Left lung (tissue), 10 donors: ENCODE results near the gene SGTB. TPM values are rescaled to one million over a fixed set of nuclear protein-coding genes. Genes with fewer than 3 reads are reported as not detected.
"Not testable (repeated sequence)": the region's sequence is repeated elsewhere in the genome, so short reads cannot be mapped to it uniquely, and the experiment has no call there.

Experiments
- ATAC-seq: fragments of 200-7000 bp; cut with Tn5 transposase; one replicate; pipeline ENCODE4 v1.9.1; 2020; ENCODE audit warnings: moderate library complexity
- DNase-seq, 4 donors: peaks; one replicate each; pipeline ENCODE4 v3.0.0-alpha.2; 2013 to 2020
- H3K27ac ChIP-seq, 2 donors: fragments of 200-600 bp; sonication (generic) in 1 of 2; one replicate each; pipeline versions ENCODE4 v1.5.0 to v1.8.0; 2020 to 2021
- H3K27me3 ChIP-seq, 2 donors: fragments of 200-600 bp; sonication (generic) in 1 of 2; one replicate each; pipeline versions ENCODE4 v1.5.0 to v1.8.0; 2020 to 2021
- H3K36me3 ChIP-seq, 2 donors: fragments of 200-600 bp; sonication (generic) in 1 of 2; one replicate each; pipeline versions ENCODE4 v1.5.0 to v1.8.0; 2020 to 2021
- H3K4me1 ChIP-seq, 2 donors: fragments of 200-600 bp; one replicate each; pipeline ENCODE4 v1.8.0; 2021
- H3K4me3 ChIP-seq, 2 donors: fragments of 200-600 bp; sonication (generic) in 1 of 2; one replicate each; pipeline versions ENCODE4 v1.5.0 to v1.8.0; 2020 to 2021; ENCODE audit warnings: mild to moderate bottlenecking in 1 of 2
- H3K9me3 ChIP-seq, 2 donors: fragments of 200-600 bp; sonication (generic) in 1 of 2; one replicate each; pipeline versions ENCODE4 v1.5.0 to v1.8.0; 2020 to 2021
- intact Hi-C, 2 donors: fragments of 100-400 bp; cut with DNase I; formaldehyde crosslinking; loops; one replicate each; pipeline versions ENCODE4 v1.11.2 to v1.14.2; 2022
- polyA plus RNA-seq, 6 donors: library from polyadenylated mRNA; unstranded; fragments of 120-200 nt; gene quantifications; one replicate each; pipeline ENCODE4 v1.2.1, GENCODE V29; 2013; ENCODE audit not compliant: insufficient read length in 6 of 6
- total RNA-seq, 2 donors: library from RNA; stranded (reverse); fragmentation: NEBNext Ultra II Directional; extraction: Animal tissue kit (Norgen Biotek cat#: 25700); gene quantifications; one replicate each; pipeline ENCODE4 v1.2.1, GENCODE V29; 2021
- TF ChIP-seq, protein P1 (sequence below), 2 donors: fragments of 200-600 bp; sonication (generic) in 1 of 2; IDR thresholded peaks; one replicate each; pipeline versions ENCODE4 v1.5.0 to v1.8.0; 2021; ENCODE audit warnings: antibody characterized with exemption in 2 of 2
- donor health status: DM: no; HTN: yes; CAD: no.
- donor health status: DM: no; HTN: no; CAD: no.

Gene SGTB
- total and polyA plus RNA-seq, 8 donors = 7.7 to 22.6 (median 9.2) TPM

DNA sequence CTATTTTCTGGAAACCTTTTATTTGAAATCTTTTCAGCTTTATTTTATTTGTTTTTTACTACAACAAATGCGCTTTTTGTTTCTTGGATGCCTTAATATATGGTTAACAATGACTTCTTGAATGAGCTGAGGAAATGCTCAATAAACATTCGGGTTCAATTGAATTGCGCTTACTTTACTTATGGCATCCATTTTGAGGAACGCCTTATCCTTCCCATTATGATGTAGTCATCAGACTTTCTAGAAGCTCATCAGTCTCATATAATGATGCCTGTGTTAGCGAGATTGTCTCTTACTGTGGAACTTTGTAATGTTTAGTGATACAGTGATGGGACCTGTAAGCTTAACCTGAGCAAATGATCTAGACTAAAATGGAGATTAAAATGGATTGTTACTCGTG is 96.2 kb downstream of the SGTB start:
- H3K27ac ChIP-seq = peak overlapping the region; percentile 87 to 90
- no peaks in the 10 kb centered on the region for H3K27me3 ChIP-seq
- TF ChIP-seq, protein P1, sequence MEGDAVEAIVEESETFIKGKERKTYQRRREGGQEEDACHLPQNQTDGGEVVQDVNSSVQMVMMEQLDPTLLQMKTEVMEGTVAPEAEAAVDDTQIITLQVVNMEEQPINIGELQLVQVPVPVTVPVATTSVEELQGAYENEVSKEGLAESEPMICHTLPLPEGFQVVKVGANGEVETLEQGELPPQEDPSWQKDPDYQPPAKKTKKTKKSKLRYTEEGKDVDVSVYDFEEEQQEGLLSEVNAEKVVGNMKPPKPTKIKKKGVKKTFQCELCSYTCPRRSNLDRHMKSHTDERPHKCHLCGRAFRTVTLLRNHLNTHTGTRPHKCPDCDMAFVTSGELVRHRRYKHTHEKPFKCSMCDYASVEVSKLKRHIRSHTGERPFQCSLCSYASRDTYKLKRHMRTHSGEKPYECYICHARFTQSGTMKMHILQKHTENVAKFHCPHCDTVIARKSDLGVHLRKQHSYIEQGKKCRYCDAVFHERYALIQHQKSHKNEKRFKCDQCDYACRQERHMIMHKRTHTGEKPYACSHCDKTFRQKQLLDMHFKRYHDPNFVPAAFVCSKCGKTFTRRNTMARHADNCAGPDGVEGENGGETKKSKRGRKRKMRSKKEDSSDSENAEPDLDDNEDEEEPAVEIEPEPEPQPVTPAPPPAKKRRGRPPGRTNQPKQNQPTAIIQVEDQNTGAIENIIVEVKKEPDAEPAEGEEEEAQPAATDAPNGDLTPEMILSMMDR (IDR thresholded peaks at IDR 0.05) = no peak
- no peak for ATAC-seq
- no peak for DNase-seq
- H3K36me3 ChIP-seq = peaks cover 0 to 15% of the 10 kb centered on the region in 2 donors
- H3K9me3 ChIP-seq = no peaks in the 10 kb centered on the region
- peaks cover 18 to 46% of the 10 kb centered on the region in 2 donors for H3K4me1 ChIP-seq
- peak overlapping the region; percentile 82 to 93 for H3K4me3 ChIP-seq
- intact Hi-C loops = no loop called here

DNA sequence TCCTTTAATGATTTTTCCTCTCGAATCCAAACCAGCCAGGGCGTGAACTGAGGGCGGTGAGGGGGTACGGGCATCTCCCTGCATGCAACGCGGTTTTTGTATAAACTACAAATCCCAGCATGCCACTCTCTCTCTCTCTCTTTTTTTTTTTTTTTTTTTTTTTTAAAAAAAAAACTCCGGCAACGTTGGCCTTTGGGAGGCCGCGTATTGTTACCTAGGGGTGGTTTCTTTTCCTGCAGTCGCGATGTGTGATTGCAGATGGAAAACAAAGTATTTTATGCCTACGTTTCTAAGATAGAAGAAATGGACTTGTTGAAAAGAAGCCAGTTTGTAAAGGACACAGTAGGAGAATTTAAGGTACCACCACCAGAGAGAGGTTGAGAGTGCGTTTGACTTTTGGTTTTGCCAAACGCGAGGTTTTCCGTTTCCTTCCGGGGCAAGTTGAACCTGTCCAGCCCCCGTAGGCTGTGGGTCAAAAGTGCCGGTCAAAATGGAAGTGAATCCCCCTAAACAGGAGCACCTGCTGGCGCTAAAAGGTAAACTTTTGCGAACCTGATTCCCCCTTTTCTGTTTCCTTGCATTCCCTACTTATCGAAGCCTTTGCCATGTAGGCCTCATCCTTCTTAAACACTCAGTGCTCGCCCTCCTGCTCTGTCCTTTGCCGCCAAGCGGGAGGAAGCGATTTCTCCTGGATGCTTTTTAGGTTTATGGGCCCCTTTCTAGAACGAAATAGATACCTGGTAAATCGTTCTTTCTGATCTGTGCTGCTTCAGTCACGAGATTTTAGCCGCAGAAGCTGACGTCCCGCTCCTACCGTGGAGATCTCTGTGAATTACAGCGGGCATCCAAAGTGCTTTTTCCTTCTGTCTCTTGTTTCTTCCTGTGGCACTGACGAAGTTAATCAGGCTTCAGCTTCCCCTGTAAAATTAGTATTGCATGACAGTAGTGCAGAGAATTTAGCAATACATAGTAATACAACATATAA is 97.0 kb downstream of the SGTB start, which contains the start of the genes SHLD3 and TRAPPC13:
TSS of gene SHLD3 (plus strand) at position 457 of the 985 bp plus-strand sequence. CDS start 4,561 bp downstream, outside the sequence.
TSS of gene TRAPPC13 (plus strand) at position 457 of the 985 bp plus-strand sequence. CDS start at position 491, 34 bp downstream.
- TF ChIP-seq, protein P1 (IDR thresholded peaks at IDR 0.05) = no peak
- ATAC-seq (peak; percentile 92), DNase-seq (peak; percentile 74 to 94 (median 90))
- Histone ChIP-seq H3K27ac (peak within 1 kb of the TSS; percentile 87 to 90), H3K4me3 (peak within 1 kb of the TSS; percentile 82 to 93), H3K27me3 (no peaks in the 10 kb centered on the region), H3K9me3 (no peaks in the 10 kb centered on the region), H3K36me3 (peaks cover 0 to 11% of the 10 kb centered on the region in 2 donors), H3K4me1 (peaks cover 18 to 46% of the 10 kb centered on the region in 2 donors)
- intact Hi-C loops = no loop called here

DNA sequence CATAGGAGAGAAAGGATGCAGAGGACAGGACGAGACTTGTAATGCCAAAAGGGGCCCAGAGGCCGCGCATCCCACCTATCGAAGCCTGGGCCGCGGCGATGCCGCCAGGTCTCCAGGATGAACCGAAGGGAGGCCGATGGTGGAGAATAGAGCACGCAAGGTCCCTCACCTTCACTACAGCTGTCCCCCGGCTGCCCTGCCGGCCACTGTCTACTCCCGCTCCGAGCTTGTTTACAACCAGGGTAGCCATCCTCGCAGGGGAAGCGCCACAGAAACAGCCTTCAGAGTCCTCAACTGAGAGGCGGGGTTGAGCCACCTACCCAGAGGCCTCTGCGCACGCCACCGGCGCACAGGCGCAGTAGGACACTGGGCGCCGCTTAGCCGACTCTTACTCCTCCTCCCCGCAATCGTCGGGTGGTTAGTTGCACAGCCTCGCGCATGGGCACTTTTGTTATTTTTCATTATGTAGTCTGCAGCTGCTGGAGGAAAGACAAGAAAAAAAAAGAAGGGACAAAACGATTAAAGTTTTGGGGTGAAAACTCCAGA is 97.8 kb downstream of the SGTB start, which contains the start of gene TRIM23:
TSS of gene TRIM23 (minus strand) at position 309 of the 546 bp plus-strand sequence. CDS start at position 250, 59 bp downstream.
- Histone ChIP-seq H3K4me3 (peak within 1 kb of the TSS; percentile 82 to 93), H3K27me3 (no peaks in the 10 kb centered on the region), H3K27ac (peak within 1 kb of the TSS; percentile 87 to 90), H3K9me3 (no peaks in the 10 kb centered on the region), H3K4me1 (peaks cover 18 to 46% of the 10 kb centered on the region in 2 donors), H3K36me3 (peaks cover 0 to 6% of the 10 kb centered on the region in 2 donors)
- peak; percentile 98 for ATAC-seq
- intact Hi-C loops = no loop called here
- TF ChIP-seq, protein P1 (IDR thresholded peaks at IDR 0.05) = no peak
- peak; percentile 93 to 97 (median 94) for DNase-seq

DNA sequence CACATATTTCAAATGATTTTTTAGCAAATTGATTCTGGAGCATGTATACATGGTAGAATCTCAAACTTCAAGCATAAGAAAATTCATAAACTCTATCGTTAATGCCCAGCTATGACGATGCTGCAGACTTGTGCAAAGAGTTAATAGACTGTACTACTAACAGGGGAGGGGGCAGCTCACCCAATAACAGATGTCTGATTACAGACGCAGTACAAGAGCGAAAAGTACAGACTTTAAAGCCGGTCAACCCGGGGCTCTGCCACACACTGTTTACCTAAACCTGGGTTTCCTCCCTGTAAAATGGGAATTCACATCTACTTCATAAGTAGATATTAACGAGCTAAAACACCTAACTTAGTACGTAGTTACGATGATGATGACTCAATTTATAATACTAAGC is 98.4 kb downstream of the SGTB start:
- Histone ChIP-seq H3K4me1 (peaks cover 18 to 46% of the 10 kb centered on the region in 2 donors), H3K27me3 (no peaks in the 10 kb centered on the region), H3K36me3 (peaks cover 0 to 1% of the 10 kb centered on the region in 2 donors), H3K27ac (peak overlapping the region; percentile 87 to 90), H3K9me3 (no peaks in the 10 kb centered on the region), H3K4me3 (peak overlapping the region; percentile 82 to 93)
- intact Hi-C loops = no loop called here
- DNase-seq (peak in 1 of 4 donors; percentile 1), ATAC-seq (no peak)
- TF ChIP-seq, protein P1 (IDR thresholded peaks at IDR 0.05) = no peak

DNA sequence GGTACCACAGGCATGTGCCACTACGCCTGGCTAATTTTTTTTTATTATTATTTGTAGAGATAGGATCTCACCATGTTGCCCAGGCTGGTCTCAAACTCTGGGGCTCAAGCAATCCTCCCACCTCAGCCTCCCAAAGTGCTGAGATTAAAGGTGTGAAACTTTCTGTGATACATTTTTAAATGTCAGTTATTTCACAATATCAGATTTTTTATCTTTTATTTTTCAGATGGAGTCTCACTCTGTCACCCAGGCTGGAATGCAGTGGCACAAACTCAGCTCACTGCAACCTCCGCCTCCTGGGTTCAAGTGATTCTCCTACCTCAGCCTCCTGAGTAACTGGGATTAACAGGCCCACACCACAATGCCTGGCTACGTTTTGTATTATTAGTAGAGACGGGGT is 99.9 kb downstream of the SGTB start:
- H3K27me3 ChIP-seq, H3K9me3 ChIP-seq, H3K27ac ChIP-seq, DNase-seq, intact Hi-C loops, H3K36me3 ChIP-seq, H3K4me3 ChIP-seq, ATAC-seq: not testable (repeated sequence)
- H3K4me1 ChIP-seq = peaks cover 18 to 41% of the 10 kb centered on the region in 2 donors
